ENCODE results near the gene SEMA3E.
"Not testable (repeated sequence)": the region's sequence is repeated elsewhere in the genome, so short reads cannot be mapped to it uniquely, and the experiment has no call there.

Gene SEMA3E

DNA sequence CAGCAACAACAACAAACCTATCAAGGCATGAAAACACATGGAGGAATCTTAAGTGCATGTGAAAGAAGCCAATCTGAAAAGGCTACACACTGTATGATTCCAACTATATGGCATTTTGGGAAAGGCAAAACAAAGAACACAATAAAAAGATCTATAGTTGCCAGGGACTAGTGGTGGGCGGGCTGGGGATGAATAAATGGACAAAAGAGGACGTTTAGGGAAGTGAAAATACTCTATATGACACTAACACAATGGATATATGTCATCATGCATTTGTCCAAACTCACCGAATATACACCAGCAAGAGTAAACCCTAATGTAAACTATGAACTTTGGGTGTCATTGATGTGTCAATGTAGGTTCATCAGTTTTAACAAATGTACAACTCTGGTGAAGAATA lies 89.1 kb downstream of the SEMA3E start:
- DNase-seq (ENCODE audit: low read depth), result no peak

DNA sequence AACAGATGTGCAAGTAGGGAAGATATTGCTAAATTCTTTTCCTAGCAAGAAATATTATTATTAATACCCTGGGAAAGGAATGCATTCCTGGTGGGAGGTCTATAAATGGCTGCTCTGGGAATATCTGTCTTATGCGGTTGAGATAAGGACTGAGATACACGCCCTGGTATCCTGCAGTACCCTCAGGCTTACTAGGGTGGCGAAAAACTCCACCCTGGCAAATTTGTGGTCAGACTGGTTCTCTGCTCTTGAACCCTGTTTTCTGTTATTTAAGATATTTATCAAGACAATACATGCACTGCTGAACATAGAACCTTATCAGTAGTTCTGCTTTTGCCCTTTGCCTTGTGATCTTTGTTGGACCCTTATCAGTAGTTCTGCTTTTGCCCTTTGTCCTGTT lies 96.4 kb downstream of the SEMA3E start:
- DNase-seq (ENCODE audit: low read depth), result not testable (repeated sequence)

DNA sequence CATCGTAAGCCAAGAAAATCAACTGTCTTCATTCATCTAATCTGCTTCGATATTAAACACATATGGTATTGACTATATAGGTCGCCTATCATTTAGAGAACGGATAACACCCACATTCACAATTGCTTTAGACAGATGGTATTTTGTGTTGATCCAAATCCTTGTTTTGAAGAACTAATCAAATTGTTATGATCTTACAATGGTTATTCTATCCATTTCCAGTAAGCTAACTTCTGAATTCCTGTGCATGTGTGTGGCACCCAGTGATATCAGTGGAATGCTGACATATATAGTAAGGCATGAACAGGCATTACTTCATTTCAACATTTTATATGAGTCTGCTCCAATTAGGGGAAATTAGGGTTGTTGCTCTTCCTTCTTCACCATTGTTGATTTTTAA lies 98.8 kb downstream of the SEMA3E start:
- no peak for DNase-seq (ENCODE audit: low read depth)

DNA sequence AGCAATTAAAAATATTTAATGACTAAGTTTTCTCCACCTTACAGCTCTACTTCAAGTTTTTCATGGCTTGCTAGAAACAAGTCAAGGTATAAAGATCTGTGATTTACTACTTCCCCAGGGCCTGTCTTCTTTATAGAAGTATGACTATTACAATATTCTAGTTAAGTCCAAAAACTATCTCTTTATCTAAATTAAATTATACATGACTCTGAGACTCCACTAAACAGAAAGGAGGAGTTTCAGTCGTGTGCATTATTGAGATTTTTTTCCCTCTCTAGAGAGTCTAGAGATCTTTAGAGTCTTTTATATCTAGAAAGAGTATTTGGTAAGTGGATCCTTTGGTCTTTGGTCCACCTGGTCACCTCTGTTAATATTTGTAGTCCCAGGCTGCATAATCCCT lies 100.7 kb downstream of the SEMA3E start:
- DNase-seq (ENCODE audit: low read depth), result no peak

DNA sequence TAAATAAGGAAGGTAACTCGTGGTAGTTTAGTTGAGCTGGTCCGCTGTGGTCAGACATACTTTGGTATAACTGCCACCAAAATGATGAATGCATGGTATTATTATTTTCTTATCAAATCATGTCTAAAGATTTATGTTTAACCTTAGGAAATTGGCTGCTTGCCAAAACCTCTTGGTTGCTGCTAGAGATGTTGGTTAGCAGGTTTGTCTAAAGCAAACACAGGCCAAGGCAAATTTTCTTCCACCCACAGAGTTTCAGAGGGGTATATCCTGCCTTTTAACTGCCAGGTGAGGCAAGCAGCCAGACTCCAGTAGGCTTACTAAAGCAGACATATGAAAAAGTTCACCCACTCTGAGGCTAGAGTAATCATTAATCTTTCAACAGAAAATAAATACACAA lies 101.4 kb downstream of the SEMA3E start:
- no peak for DNase-seq (ENCODE audit: low read depth)

DNA sequence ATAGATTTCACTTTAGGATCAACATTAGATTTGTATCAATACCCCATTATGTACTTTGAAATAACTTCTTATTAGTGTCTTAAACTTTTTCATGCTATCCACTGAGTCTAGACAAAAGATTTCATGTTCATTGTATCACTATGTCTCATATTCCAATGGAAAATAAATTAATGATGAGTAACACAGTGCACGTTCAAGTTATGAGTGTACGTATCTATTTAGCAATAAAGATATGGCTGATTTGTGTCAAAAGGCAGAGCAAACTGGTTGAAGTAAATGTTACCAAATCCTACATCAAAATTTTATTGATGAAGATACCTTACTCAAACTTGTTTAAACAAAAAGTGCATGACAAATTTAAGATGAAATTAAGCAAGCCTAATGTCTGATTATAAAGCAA lies 102.4 kb downstream of the SEMA3E start:
- DNase-seq (ENCODE audit: low read depth), result no peak

DNA sequence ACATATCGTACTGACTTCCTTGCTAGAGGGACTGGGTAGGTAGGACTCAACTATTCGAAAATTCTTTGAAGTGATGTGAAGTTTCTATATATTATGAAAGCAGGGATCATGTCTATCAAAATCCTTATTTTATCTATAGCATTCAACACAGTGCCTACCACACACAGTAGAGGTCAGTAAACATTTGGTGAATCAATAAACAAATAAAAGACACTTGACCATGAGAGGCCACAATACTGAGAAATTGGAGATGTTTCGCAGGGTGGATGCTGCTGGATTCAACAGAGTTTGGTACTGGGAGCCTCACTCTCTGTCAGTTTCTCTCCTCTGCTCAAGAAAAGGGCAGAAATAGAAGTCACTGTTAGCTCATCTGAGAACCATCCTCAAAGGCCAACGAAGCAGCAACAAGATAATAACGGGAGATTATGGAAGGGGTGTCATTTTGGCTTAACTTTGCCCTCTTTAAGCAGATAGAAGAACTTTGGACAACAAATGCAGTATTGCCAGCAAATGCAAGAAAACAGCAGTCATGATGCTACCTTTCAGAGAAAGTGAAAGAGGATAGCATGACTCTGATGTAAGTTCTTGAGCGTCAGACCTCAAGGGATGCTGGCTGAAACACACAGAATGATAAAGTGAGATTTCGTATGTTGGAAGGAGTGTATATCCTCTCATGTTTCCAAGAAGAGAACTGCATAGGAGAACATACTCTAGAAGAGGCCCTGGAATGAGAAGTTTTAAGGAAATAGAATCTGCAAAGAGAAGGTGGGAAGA lies 107.6 kb downstream of the SEMA3E start:
- DNase-seq (ENCODE audit: low read depth), result no peak

DNA sequence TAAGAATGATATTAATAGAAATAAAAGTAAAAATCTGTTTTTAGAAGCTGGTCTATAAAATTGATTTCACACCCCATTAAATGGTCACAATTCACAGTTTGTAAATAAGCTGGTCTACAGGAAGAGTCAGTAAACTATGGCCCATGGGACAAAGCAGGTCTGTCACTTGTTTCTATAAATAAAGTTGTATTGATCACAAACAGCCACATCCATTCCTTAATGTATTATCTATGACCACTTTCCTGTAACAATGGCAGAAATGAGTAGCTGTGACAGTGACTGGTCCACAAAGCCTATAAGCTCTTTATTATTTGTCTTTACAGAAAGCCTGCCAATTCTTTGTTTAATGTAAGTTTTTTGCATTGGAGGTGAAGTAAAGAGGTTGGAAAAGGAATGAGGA lies 114.5 kb downstream of the SEMA3E start:
- no peak for DNase-seq (ENCODE audit: low read depth)

DNA sequence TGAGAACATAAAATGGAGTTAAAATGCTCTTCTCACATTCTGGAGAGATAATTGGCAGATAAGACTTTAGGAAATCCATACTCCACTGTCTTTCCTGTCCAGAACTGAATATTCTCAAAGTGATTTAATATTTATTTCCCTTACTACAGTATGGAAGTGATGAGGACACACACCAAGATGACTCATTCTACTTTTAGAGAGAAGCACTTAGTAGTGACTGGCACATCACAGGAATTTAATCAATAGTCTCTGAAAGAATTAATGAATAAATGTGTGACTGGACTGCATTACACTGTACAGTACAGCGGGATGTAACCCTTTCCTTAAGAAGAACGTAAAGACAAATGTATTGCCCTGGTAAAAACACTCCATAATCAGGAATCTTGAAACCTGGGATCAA lies 116.7 kb downstream of the SEMA3E start:
- DNase-seq (ENCODE audit: low read depth), result no peak

DNA sequence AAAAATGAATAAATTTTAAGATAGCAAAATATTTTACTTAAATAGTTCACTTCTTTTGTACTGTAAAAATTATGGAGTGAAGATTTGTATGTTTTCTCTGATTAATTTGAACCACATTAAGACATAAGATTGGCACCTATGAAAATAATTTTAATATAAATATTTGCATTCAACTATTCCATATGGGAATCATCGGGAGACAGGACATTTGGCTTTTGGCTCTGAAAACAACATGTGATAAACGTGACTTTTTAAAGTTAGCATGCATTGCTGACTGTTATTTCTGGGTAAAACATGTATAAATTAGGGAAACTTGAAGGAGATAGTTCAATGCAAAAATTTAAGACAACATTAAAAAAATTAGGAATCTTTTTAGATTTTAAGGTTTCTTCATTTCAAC lies 117.2 kb downstream of the SEMA3E start:
- DNase-seq (ENCODE audit: low read depth), result no peak

DNA sequence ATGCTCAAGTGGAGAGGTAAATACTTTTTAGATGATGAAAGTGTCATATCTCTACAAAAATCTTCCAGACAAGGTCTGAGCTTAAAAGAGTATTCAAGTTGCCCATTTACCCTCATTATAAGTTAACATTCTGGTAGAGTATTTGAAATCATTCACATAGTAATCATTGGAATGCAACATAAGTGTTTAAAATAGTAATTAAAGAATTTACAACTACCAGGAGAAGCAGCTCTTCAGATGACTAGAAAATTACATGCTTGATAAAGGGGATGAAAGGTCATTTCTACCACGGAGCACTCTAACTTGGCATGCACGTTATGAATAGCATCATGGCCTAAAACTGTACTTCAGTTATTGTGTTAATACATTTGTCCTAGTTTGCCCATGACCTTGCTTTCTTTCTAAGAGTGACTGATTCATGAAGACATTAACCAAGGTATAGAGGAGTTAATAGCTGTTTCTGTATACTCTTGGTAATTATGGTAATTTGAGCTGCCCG lies 120.0 kb downstream of the SEMA3E start:
- no peak for DNase-seq (ENCODE audit: low read depth)

DNA sequence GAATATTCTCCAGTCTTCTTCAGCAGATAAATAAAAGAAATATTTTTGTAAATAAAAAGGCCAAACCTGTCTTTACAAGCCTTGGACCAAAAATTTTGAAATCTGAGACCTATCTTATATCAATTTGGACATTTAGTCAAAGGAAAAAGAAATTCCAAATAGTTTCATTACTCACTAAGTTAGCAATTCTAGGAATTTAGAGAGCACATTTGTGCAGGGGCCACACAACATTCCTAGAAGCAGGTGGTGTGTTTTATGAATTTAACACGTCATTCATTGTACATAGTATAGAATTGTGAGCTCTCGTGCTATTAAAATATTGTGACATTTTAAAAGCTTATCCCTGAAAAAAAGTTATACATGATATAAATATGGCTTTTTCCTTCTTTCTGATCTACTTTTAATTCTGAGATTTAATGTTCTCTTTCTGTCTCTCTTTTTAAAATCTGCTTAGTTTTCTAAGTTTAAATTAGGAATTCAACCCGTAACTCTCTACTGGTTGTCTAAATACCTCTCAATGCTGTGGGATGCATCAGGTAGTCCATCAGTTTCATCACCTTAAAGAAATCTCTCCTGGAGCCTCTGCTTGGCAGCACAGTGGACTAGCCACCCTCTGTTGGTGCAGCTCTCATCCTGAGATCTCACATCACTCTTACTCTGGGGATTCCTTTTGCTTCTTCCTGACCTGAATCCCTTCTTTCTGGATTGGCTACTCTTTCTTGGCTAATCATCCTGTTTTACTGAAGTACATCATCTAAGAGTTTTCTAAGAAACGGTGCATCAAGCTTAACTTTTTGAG lies 124.5 kb downstream of the SEMA3E start:
- DNase-seq (ENCODE audit: low read depth), result no peak

DNA sequence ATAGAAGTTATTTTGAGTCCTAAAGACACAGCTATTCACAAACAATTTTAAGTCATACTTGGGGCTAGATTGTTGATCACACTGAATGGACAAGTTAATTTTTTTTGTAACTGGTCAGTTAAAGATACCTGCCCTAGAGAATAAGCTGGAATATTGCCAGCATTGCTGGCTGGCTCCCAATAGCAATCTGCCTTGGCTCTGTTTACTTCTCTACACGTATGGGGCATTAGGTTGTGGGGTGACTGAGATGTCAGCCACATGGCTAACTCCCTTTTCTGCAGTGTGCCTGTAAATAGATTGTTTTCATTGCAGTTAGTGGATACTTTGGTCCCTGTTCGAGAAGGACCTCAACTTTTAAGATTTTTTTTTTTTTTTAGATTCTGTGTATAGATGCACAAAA lies 128.2 kb downstream of the SEMA3E start:
- no peak for DNase-seq (ENCODE audit: low read depth)

DNA sequence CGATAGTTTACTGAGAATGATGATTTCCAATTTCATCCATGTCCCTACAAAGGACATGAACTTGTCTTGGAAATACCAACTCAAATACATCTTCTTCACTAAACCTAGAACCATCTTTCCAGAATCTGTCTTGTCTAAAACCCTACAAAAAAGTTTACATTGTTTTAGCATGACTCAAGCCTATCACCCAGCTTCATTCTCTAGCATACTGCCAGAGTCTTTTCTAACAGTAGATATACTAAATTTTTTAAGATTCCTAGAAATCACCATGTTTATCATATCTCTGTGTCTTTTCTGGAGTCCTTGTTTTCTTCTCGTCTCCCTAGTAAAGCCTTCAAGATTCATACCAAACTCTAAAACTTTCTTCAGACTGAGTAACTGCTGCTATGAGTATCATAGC lies 129.7 kb downstream of the SEMA3E start:
- no peak for DNase-seq (ENCODE audit: low read depth)

DNA sequence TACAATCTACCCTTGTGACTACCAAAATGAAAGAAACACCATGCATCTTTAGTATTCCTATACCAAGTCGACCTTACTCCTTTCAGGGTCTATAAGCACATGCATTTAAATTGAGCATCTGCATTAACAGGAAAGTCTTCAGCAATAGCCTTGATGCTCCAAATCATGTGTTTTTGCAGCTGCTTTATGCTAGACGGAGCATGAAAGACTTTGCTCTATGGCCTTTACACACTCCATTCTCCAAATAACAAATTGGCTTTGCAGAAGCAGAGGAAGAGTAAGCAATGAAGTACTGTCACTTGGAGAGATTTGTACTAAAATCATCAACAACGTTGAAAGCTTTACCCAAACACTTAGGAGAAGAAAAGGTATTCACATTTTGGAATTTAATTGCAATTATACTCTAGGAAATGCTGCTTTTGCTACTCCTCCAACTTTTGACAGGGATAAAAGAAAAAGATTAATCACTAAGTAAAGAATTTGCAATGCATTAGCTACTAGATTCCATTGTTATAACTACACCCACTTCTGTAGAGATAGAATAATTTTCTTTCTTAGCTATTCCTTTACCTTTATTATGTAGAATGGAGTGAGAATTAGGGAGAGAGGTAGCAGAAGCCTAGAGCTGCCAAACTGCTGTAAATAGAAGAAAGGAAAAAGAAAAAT lies 131.8 kb downstream of the SEMA3E start:
- no peak for DNase-seq (ENCODE audit: low read depth)

DNA sequence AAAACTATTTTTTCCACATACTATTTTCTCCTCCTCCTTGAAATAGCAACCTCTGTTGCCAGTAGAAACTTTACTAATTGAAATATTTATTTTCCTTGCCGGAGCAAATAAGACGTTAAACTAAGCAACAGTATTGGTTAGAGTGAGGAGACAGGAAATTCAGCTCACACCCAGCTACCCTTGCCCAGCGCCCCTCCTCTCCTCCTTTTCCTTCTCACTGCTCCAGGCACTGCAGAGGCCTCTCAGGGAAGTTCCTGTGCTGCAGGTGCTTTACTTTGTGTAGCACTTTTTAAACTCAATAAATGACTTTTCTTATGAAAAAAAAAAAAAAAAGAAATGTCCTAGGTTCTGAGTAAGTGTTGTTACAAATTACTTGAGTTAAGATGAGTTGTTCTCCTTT lies 134.0 kb downstream of the SEMA3E start:
- DNase-seq (ENCODE audit: low read depth), result no peak

DNA sequence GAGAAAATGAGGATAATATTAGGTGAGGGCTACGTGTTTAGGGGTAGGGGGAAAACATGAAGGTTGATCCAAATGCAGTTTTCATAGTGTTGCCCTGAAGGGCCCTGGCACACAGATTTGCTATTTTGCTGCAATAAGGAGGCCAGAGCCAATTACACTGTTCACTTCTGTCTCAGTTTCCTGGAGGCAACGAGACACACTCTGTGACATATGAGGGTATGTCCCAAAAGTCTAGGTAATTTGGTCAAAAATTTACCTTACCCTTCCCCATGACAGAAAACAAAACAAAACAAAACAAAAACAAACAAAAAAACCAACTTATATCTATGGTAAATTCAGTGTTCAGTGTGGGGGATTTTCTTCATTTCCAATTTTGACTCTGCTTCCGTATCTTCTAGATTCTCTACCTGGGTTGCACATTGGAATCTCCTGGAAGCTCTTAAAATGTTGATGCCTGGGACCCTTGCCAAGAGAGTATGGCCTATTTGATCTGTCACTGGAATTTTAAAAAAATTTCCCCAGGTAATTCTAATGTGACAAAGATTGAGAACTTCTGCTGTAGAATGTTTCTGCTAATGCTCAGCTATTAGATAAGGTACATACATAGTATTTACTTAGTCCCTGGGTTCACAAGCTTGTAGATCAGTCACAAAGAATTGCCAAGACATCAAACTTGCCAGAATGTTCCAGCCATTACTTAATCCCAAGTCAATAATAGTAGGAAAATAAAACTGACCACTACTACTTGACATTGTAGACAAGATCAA lies 139.5 kb downstream of the SEMA3E start:
- no peak for DNase-seq (ENCODE audit: low read depth)

DNA sequence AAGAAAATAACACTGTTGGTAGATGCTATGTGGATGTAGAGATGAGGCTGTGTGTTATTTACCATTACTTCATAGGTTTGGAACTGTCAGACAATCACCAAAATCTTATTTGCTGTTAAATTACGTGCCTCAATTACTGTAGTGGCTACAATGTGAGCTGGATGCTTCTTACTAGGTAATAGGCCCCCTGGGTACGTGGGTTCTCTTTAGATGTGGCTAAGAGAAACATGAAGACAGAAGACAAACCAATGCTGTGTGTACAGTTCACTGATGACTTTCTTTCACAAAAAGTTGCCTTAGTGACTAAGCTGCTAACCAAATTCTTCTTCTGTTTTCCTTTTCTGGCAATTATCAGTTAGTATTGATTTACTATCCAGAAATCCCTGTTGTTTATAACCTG lies 144.6 kb downstream of the SEMA3E start:
- no peak for DNase-seq (ENCODE audit: low read depth)

DNA sequence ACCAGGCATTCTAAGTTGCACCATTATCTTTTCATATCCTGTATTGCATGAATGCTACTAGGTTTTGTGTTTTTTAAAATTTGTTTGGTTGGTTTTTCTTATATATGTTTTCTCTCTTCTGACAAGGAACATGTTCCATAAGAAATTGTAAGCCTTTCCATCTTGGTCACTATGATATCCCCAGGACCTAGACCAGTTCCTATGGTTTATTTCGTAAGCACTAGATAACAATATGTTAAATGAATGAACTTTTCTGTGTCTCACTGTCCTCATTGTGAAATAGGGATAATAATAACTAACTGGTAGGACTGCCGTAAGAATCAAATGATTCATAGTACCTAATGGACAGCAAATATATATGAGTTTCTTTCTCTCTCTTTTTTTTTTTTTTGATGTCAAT lies 146.3 kb downstream of the SEMA3E start:
- DNase-seq (ENCODE audit: low read depth), result no peak

DNA sequence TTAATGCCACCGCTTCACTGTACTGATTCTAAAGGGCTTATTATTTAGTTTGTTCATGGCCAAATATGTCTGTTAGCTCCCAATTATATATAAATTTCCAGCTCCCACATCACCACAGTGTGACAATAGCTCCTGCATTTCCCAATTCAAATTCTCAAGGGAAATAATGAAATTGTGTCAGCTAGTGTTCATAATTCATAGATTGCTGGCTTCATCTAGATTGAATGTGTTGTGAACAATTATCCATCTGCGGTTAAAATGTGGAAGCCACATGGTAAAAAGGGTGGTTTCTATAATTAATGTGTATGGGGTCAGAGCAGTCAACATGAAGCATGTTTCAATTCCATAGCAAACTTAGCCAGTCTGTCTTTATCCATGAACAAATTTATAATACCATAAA lies 154.3 kb downstream of the SEMA3E start:
- DNase-seq (ENCODE audit: low read depth), result no peak

DNA sequence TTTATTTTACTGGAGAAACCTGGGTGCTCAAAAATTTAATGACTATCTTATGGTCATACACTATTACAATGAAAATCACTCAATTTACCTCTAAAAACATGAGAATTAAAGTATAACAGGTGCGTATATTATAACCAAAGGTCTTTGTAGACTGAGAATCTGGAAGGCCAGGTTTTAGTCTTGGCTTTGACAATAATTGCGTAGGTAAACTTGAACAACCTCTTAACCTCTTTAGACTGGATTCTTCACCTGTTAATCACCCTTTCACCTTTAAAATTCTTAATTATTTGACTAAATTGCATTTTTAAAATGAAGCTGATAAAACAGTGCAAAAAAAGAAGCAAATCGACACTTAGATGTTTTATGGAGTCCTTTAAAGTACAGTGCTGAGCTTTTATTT lies 156.1 kb downstream of the SEMA3E start:
- DNase-seq (ENCODE audit: low read depth), result no peak

DNA sequence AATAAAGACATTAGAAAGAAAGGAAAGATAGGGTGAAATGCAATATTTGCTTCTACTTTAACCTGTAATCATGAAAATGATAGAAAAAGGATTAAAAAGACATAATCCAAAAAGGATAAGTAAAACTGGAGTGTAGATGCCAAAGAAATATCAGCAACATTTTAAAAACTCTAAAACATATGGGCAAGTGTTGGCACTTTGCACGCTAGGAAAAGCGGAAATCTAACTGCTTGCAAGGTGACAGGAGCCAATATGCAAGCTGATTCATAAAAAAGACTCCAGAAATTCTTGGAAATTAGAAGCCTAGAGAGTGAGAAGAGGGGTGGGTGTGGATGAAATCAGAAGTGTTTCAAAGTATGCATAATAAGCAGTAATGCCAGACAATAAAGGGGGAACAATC lies 161.1 kb downstream of the SEMA3E start:
- DNase-seq (ENCODE audit: low read depth), result no peak

All from activated gamma-delta T cell treated with anti-CD3 and anti-CD28 coated beads, Interleukin-2, amount 50 U/mL, for 16 hours (primary cell).